ENCODE measurements around the gene MEIOSIN.

The MEIOSIN gene

DNA sequence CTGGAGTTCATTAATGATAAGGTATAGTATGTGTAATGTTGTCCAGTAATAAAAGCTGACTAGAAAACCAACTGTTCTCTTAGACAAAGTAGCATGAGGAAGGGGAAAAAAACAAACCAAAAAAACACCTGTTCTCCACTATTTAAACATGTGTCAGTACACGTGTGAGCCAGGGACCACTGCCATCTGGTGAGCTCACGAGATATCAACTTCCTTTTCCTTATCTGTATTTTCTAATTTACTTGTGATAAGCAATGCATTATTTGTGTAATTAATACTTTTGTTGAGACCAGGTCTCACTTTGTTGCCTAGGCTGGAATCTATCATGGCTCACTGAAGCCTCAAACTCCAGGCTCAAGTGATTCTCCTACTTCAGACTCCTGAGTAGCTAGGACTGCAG is 40.1 kb downstream of the MEIOSIN start:
- no peak for DNase-seq
- in situ Hi-C loops (cut with MboI; ENCODE audit: low pct_unique_long_range_greater_than_20kb, low sequenced_read_pairs): no loop called here

DNA sequence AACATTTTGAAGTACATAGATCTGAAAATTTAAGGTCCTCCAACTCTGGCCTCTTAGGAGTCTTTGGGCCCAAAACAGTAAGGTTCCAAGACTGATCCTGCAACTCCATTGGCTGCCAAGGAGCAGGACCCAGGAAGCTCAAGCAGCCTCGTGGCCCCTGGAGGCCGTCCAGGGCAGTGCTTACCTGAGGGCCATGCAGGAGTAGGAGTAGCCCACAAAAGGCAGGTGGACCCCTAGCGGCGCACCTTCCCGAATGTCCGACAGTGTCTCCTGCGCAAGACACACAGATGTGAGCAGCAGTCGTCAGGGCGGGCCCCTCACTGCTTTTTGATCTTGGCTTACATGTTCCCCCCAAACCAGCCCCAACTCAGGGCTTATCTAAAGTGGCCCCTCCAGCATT is 41.5 kb downstream of the MEIOSIN start:
- in situ Hi-C loops (cut with MboI; ENCODE audit: low pct_unique_long_range_greater_than_20kb, low sequenced_read_pairs): no loop called here
- no peak for DNase-seq

DNA sequence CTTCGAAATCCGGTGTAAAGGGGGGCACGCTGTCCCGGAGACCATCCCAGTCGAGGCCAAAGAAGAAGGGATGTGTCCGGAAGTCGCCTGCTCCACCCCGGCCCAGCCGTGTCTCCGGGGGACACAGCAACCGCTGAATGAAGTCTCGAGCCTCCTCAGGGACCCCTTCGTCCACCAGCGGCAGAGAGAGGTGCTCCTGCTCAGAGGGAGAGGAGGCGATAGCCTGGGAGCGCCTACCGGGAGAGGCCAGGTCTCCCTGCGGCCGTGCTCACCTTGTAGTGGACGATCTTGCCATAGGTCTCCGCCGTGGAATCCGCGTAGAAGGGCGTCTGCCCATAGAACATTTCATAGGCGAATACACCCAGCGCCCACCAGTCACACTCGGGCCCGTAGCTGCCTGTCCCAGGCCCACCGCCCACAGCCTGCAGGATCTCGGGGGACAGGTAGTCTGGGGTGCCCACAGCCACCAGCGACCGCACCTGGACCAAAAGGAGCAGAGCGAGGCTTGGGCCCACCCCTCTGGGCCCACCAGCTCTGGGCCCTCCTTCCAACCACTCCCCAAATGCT is 44.2 kb downstream of the MEIOSIN start:
- in situ Hi-C loops (cut with MboI; ENCODE audit: low pct_unique_long_range_greater_than_20kb, low sequenced_read_pairs): no loop called here
- DNase-seq: no peak

DNA sequence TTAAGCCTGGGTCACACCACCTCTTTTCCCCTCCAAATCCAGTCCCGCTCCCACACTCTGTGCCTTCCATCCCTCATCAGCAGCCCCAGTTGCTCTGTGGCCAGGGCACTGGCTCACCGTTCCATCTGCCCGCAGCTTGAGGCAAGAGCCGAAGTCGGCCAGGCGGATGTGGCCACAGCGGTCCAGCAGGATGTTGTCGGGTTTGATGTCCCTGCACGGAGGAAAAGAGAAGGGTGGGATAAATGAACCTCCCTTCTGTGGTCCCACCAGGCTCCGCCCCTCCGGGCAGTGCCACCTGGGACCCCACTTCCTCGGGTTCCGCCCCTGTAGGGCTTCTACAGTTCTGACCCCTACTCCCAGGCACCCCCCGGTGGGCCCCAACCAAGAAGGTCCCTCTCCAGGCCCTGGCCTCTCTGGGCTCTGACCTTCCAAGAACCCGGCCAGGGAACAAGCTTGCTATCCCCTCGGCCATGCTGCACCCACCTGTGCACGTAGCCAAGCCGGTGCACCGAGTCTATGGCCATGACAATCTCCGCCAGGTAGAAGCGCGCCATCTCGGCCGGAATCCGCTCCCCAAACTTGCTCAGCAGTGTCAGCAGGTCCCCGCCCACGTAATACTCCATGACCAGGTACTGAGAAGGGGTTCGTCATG is 44.9 kb downstream of the MEIOSIN start:
- DNase-seq: no peak
- in situ Hi-C loops (cut with MboI; ENCODE audit: low pct_unique_long_range_greater_than_20kb, low sequenced_read_pairs): no loop called here

DNA sequence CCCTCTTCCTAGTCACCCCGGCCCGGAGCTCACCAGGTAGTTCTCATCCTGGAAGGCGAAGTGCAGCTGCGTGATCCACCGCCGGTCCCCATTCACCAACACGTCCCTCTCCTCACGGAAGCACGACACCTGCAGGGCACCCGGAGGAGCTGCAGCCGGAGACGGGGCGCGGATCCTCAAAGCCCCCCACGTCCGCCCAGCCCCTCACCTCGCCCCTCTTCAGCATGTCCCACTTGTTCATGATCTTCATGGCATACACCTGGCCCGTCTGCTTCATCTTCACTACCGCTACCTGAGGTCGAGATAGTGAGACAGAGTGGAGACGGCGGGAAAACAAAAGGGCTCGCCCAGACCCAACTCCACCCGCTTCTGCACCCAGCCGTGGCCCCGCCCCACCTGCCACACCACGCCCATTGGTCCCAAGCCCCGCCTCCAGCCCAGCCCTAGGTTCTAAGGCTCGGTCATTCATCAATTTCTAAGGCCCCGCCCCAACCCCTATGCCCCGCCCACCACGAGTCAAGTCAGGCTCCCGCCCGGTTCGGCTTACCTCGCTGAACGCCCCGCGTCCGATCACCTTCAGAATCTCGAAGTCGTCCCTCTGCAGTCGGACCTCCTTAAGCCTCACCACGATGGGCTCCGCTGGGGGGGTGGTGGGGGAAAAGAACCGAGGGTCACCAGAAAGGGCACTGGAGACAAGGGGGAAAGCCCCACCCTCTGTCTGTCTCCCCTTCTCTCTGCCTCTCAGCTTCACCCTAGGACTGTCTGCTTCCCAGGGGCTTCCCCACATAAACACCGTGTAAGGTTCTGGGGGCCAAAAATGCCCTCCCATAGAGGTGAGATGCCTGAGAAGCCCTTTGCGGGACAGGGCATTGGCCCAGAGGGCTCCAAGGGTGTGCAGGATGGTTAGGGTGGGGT is 46.2 kb downstream of the MEIOSIN start:
- in situ Hi-C loops (cut with MboI; ENCODE audit: low pct_unique_long_range_greater_than_20kb, low sequenced_read_pairs): no loop called here
- DNase-seq: peak; percentile 84

DNA sequence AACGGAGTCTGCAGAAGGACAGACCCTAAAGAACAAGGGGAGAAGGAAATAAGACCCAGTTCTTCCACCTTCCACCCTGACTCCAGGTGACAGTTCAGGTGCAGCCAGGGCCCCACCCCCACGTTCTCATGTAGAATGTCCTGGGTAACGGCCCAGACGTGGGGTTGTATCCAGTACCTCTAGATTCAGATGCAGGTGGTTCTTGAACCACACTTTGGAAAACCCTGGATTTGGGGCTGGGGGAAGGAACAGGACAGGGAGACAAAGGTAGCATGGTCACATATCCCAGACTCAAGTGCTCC is 46.9 kb downstream of the MEIOSIN start:
- DNase-seq: no peak
- in situ Hi-C loops (cut with MboI; ENCODE audit: low pct_unique_long_range_greater_than_20kb, low sequenced_read_pairs): no loop called here

DNA sequence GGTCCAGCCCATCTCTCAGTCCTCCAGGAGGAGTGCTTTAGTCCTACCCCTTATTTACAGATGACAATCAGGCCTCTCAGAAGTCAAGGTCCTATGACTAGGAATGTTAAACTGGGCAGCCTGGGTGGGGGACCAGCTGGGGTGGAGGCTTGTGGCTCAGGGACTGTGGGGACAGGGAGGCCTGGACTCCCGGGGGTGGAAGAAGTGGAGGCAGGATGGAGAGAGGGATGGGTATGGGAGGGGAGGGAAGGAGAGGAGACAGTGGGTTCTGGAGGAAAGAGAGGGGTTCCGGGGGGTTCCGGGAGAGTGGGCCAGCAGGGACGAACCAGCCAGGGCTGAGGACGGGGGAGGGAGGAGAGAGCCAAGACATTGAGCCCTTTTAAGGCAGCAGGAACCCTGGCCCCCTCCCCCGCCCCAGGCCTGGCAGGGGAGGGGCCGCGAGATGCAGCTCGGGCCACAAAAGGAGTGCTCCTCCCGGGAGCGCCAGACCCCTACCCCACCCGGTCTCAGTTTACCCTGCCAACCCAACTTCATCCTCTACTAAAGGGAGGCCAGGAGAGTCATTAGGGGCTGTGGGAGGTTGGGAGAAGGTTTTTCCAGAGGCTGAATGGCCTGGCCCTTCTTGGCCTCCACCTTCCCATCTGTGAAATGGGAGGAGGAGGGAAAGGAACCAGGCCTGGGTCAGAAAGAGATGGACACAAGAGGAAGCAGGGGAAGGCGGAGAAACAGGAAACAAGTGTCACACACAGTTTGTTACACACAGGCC is 47.4 kb downstream of the MEIOSIN start:
- in situ Hi-C loops (cut with MboI; ENCODE audit: low pct_unique_long_range_greater_than_20kb, low sequenced_read_pairs): no loop called here
- DNase-seq: no peak

DNA sequence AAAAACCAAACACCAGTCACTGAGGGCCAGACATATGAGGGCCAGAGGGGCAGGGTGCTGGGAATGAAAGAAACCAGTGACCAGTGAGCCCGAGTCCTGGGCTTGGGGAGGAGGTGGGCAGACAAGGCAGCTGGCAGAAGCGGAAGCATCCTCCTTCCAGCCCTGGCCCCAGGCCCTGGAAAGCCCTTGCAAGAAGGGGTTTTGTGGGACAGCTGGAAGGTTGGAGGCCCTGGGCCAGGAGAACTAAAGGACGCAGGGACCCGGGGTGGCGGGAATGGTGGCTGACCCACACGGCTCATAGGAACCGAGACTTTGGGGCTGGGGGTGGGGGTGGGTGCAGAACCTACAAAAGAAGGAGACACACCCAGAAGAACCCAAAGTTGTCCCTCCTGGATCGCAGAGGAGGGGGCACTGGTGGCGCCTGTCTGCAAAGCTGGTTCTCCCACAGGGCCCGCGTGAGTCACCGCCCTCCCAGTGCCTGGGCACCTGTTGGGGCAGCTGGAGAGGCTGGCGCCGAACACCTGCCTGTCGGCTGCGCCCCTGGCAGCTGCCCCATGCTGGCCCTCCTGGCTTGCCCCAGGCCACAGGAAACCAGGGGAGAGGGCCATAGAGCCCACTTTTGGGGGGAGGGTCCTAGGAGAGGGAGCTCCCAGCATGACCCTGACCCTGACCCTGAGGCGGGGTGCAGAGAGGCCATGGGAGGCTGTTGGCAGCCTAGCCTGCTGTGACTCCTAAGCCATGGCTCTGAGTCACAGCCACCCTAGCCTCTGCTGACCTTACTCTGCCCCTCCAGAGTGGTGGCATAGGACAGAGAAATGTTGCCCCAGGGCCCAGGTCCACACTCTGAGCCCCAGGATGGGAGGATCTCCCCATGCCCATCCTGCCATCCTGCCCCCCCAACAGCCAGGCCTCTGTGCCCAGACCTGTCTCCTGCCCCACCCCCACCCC is 48.2 kb downstream of the MEIOSIN start:
- in situ Hi-C loops (cut with MboI; ENCODE audit: low pct_unique_long_range_greater_than_20kb, low sequenced_read_pairs): no loop called here
- DNase-seq: no peak

DNA sequence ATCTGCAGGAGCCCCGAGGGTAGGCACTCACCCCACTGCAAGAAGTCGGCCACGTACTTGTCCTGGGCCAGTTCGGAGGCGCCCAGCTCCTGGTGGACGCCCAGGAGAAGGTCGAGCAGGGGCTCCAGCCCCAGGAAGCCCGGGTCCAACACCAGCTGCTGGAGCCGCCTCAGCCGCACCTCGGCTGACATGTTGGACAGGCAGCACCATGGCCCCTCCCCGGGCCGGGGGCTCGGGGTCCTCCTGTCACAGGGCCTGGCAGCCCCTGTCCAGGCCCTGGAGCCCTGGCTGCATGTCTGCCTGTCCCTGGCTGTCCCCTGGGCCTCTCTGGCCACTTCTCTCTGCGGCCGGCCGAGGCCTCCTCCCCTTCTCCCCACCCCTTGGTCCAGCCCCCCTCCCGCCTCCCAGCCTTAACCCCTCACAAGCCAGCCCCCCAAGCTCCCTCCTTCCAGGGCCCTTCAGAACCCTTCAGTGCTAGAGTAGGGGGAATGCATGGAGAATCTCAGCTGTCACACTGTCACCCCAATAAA is 49.0 kb downstream of the MEIOSIN start, which contains the start of gene DMPK:
TSS of gene DMPK (minus strand) at position 329 of the 530 bp plus-strand sequence. CDS start at position 191, 138 bp downstream.
- in situ Hi-C loops (cut with MboI; ENCODE audit: low pct_unique_long_range_greater_than_20kb, low sequenced_read_pairs): no loop called here
- no peak for DNase-seq

DNA sequence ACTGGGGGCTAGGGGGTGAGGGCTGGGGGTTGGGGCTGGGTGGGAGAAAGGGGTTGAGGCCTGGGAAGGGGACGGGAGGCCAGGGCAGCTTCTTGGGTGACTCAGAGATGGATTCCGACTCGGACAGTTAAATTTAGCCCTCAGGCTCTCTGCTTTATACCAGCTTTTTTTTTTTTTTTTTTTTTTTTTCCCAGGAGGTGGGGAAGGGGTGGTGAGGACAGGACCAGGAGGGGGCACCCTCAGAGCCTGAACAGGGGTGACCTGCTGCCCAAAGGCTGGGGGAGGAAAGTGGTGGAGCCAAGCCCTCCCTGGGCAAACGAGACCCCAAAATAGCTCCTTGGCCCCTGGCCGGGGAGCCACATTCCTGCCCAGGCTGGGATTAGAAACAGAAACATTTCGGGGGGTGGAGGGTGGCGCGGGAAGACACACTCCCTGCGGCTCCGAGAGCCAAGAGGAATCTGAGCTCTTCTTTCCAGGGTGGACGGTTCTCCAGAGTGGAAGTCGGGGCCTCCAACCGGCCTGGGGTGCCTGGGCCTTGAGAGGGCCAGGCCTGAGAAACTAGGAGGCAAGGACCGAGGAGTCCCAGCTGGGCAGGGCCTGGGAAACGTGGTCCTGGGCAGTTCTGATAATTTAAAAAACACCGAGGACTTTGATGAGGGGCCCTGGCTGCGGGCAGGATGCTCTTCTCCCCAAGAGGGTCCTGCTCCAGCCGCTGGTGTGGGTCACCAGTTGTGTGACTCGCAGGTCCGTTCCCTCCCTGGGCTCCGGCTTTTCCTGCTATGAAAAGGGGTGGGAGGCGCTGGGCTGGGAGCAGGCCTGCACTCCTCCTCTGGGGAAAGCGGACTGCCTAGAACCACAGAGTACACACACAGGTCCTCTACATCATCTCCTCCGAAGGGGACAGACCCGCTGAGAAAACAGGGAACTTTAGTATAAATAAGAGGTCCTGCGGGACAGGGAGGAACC is 49.9 kb downstream of the MEIOSIN start:
- in situ Hi-C loops (cut with MboI; ENCODE audit: low pct_unique_long_range_greater_than_20kb, low sequenced_read_pairs): no loop called here
- DNase-seq: no peak

DNA sequence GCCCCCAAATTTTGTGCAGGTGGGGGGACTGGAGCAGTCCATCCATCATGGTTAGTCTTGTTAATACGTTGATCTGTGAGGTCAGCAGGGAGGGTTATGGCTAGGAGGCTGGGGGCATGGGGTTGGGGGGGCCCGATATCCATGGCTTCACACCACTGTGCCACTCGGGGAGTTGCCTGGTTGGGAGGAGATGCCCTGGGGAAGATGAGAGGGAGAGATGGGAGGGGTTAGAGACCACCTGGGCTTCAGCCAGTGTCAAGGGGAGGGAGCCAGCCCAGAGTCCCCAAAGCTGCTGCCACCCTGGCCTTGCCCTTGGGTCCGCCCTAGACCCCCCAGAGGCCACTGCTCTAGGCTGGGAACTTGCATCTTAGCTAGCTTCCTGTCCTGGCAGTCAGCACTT is 50.9 kb downstream of the MEIOSIN start:
- no peak for DNase-seq
- in situ Hi-C loops (cut with MboI; ENCODE audit: low pct_unique_long_range_greater_than_20kb, low sequenced_read_pairs): no loop called here

DNA sequence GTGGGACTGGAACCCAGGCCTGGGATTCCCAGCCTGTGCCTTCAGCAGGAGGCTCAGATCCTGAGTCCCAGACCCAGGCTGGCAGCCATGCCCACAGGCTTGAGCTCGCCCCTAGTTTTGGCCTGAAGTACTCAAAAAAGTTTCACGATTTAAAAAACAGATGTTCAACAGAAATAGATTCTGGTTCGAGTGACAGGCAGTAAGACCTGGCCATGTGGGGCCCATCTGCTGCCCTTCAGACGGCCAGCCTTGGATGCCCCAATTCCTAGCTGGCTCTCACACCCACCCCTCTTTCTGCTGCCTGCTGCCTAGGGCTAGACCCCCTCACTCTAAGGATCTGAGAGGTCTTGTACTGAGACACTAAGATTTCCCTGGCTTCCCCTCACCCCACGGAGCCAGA is 51.9 kb downstream of the MEIOSIN start:
- in situ Hi-C loops (cut with MboI; ENCODE audit: low pct_unique_long_range_greater_than_20kb, low sequenced_read_pairs): no loop called here
- DNase-seq: no peak

DNA sequence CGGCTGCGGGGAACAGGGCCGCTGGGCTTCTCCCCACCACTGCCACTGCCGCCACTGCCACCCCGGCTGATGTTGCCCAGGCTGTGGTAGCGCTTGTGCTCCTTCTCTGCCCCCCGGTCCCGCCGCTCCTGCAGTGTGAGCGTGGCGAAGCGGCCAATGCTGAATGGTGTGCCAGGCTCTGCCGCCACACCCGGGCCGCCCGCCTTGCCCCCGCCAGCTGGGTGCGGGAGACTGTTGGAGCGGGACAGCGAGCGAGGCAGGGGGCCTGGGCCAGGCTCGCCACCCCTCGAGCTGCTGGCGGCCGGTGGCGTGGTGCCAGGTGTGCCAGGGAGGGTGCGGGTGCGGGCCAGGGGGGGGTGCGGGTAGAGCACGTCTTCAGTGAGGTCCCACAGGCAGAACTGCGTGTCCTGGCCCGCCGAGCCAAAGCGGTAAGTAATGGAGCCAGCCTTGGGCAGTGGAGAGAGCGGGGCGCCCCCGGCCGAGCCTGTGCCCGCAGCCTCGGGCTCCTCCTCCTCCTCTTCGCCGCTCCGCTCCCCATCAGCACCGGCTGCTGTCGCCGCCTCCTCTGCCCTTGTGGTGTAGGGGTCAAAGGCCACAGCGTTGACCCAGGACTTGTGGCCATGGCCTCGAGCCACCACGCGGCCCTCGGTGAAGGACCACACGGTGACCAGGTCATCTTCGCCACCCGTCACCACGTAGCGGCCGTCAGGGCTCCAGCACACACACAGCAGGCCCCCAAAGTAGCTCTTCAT is 52.7 kb downstream of the MEIOSIN start:
- in situ Hi-C loops (cut with MboI; ENCODE audit: low pct_unique_long_range_greater_than_20kb, low sequenced_read_pairs): no loop called here
- no peak for DNase-seq

DNA sequence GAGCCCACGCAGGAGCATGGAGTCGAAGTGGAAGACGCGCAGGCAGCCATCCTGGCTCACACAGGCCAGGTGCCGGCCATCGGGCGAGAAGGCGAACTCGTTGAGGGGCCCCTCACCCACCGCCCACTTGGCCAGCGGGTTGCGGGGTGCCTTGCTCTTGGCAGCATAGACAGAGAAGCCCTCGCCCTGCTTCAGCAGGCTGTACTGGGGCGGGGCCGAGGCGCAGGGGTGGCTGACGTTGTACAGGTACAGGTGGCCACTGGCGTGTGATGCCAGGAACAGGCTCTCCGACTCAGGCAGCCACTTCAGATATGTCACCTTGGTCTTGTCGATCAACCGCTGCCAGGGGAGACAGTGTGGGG is 53.3 kb downstream of the MEIOSIN start:
- DNase-seq: no peak
- in situ Hi-C loops (cut with MboI; ENCODE audit: low pct_unique_long_range_greater_than_20kb, low sequenced_read_pairs): no loop called here

DNA sequence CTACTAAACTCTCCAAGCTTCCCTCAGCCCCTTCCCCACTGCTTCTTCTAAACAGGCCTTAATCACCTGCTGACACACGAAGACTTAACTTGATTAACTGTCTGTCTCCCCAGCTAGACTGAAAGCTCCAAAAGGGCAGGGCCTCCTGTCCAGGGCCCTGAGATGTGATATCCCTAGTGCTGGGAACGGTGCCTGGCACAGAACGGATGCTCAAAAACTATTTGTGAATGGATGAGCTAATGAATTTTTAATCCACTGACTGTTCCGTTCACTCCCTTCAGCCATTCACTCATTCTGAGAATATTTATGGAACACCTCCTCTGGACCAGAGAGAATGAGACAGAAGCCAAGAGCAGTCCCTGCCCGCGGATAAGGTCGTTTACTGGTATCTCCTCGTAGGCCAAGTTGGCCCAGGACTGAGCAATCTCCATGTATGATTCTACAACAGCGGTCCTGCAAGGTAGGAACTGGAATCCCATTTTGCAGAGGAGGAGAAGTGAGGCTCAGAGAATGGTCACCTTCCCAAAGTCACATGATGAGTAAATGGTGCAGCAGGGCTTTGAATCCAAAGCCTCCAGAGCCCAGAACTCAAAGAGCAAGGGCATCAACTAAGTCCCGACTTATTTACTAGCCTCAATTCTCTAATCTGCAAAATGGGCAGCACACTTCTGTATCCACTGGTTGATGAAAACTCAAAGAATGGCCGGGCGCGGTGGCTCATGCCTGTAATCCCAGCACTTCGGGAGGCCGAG is 56.0 kb downstream of the MEIOSIN start:
- in situ Hi-C loops (cut with MboI; ENCODE audit: low pct_unique_long_range_greater_than_20kb, low sequenced_read_pairs): no loop called here
- DNase-seq: no peak

DNA sequence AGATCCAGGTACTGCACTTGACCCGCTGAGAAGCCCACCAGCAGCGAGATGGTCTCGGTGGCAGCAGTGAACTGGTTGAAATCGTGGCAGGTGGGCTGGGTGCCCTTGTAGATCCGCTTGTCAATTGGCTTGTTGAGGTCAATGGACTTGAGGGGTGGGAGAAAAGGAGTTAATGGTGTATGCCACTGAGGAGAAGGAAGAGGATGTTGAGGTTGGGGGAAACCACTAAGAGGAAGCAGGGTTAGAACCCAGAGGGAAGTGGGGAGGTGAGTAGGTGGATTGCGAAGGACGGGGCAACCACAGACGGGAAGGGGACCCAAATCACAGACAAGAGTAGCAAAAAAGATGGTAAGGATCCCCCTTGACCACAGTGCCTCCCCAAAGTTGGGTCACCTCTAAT is 57.7 kb downstream of the MEIOSIN start:
- in situ Hi-C loops (cut with MboI; ENCODE audit: low pct_unique_long_range_greater_than_20kb, low sequenced_read_pairs): no loop called here
- peak; percentile 93 for DNase-seq
